GM23248 (cell line): ENCODE data around the gene RPH3AL. TPM values are rescaled to one million over a fixed set of nuclear protein-coding genes. Genes with fewer than 3 reads are reported as not detected.

ENCODE experiments used
- DNase-seq: peaks from one replicate; pipeline ENCODE4 v3.0.0-alpha.2; 2015
- H2AFZ ChIP-seq: fragments of 200-600 bp; sonication (generic); 2 replicates; pipeline ENCODE4 v1.6.1; 2016; ENCODE audit warnings: antibody characterized with exemption
- H3F3A ChIP-seq: fragments of 200-600 bp; sonication (generic); 2 replicates; pipeline ENCODE4 v1.6.1; 2016; ENCODE audit warnings: mild to moderate bottlenecking, antibody characterized with exemption, mixed run types; ENCODE audit not compliant: insufficient read depth
- H3K27ac ChIP-seq: fragments of 200-600 bp; sonication (generic); 2 replicates; pipeline ENCODE4 v1.5.1; 2016; ENCODE audit warnings: mild to moderate bottlenecking
- H3K27me3 ChIP-seq: fragments of 200-600 bp; sonication (generic); replicated peaks from 2 replicates; pipeline ENCODE4 v1.6.1; 2016; ENCODE audit warnings: mild to moderate bottlenecking; ENCODE audit not compliant: insufficient read depth
- H3K36me3 ChIP-seq: fragments of 200-600 bp; sonication (generic); 2 replicates; pipeline ENCODE4 v1.6.1; 2016; ENCODE audit warnings: low read depth, mild to moderate bottlenecking
- H3K4me1 ChIP-seq: fragments of 200-600 bp; sonication (generic); 2 replicates; pipeline ENCODE4 v1.6.1; 2016; ENCODE audit warnings: mild to moderate bottlenecking; ENCODE audit not compliant: insufficient read depth
- H3K4me2 ChIP-seq: fragments of 200-600 bp; sonication (generic); one replicate; pipeline ENCODE4 v1.6.1; 2016; ENCODE audit warnings: mild to moderate bottlenecking; ENCODE audit not compliant: unreplicated experiment
- H3K4me3 ChIP-seq: fragments of 200-600 bp; sonication (generic); 2 replicates; pipeline ENCODE4 v1.5.1; 2016; ENCODE audit warnings: mild to moderate bottlenecking
- H3K79me2 ChIP-seq: fragments of 200-600 bp; sonication (generic); 2 replicates; pipeline ENCODE4 v1.6.1; 2016; ENCODE audit warnings: mild to moderate bottlenecking; ENCODE audit not compliant: insufficient read depth
- H3K9ac ChIP-seq: fragments of 200-600 bp; sonication (generic); 2 replicates; pipeline ENCODE4 v1.6.1; 2016; ENCODE audit warnings: mild to moderate bottlenecking
- H3K9me2 ChIP-seq: fragments of 200-600 bp; sonication (generic); 2 replicates; pipeline ENCODE4 v1.6.1; 2016; ENCODE audit warnings: mixed run types, mild to moderate bottlenecking, moderate library complexity; ENCODE audit not compliant: insufficient read depth
- H3K9me3 ChIP-seq: fragments of 200-600 bp; sonication (generic); one replicate; pipeline ENCODE4 v1.6.1; 2017; ENCODE audit warnings: low read depth
- H4K20me1 ChIP-seq: fragments of 200-600 bp; sonication (generic); 2 replicates; pipeline ENCODE4 v1.6.0; 2016; ENCODE audit not compliant: insufficient read depth
- EZH2 ChIP-seq: fragments of 200-600 bp; sonication (generic); IDR thresholded peaks from 2 replicates; pipeline ENCODE4 v1.6.1; 2018; ENCODE audit warnings: antibody characterized with exemption, mild to moderate bottlenecking; ENCODE audit not compliant: insufficient read depth, poor library complexity, severe bottlenecking
- EZH2phosphoT487 ChIP-seq: fragments of 200-600 bp; sonication (generic); IDR thresholded peaks from 2 replicates; pipeline ENCODE4 v1.6.1; 2018; ENCODE audit warnings: antibody characterized with exemption, moderate library complexity, mild to moderate bottlenecking, low read depth; ENCODE audit not compliant: insufficient read depth
- WGBS, 2 experiments: methylation state at CpG; one replicate each; pipeline ENCODE4 v1.1.6; 2015 to 2017; ENCODE audit warnings: low lambda C conversion rate in 2 of 2, low coverage in 1 of 2; ENCODE audit errors: missing lambda C conversion rate in 2 of 2; 5-methylcytosine and 5-hydroxymethylcytosine counted together
- in situ Hi-C: fragments of 300-500 bp; cut with MboI; formaldehyde crosslinking; loops from 2 replicates; pipeline ENCODE4 v1.15.0; 2020
- polyA plus RNA-seq: library from polyadenylated mRNA; unstranded; fragments of >200 nt; fragmentation: Nextera tagmentation; extraction: Ambion mirVana; gene quantifications from 2 replicates; pipeline ENCODE4 v1.2.1, GENCODE V29; 2016
- total RNA-seq: library from RNA; depleted of rRNA; stranded (reverse); fragments of >200 nt; shearing (Covaris generic); gene quantifications from 2 replicates; pipeline ENCODE4 v1.2.3, GENCODE V29; 2014

RPH3AL gene
- total and polyA plus RNA-seq, 2 experiments from 2014 or later: 2.7 to 5.2 TPM

GRCh38 chr17:263271-263670 lies 89.3 kb downstream of the RPH3AL start:
- Histone ChIP-seq H3K36me3 (no peaks in the 10 kb centered on the region), H3K9me2 (no peaks in the 10 kb centered on the region), H3F3A (no peaks in the 10 kb centered on the region; the same call in 1 of the 2 replicates), H3K4me1 (peaks cover 5% of the 10 kb centered on the region; the same call in 1 of the 2 replicates), H2AFZ (no peak overlapping the region), H3K4me3 (no peak overlapping the region), H3K79me2 (no peaks in the 10 kb centered on the region), H3K27ac (no peak overlapping the region), H3K27me3 (no peaks in the 10 kb centered on the region), H4K20me1 (no peaks in the 10 kb centered on the region), H3K9me3 (no peaks in the 10 kb centered on the region), H3K4me2 (no peak overlapping the region), H3K9ac (no peak overlapping the region)
- in situ Hi-C loops: no loop called here
- WGBS, 2 experiments: 94% methylated on average over 18 of the region's 18 CpGs
- TF ChIP-seq EZH2phosphoT487: no peak
- TF ChIP-seq EZH2: no peak
- DNase-seq: no peak

DNA sequence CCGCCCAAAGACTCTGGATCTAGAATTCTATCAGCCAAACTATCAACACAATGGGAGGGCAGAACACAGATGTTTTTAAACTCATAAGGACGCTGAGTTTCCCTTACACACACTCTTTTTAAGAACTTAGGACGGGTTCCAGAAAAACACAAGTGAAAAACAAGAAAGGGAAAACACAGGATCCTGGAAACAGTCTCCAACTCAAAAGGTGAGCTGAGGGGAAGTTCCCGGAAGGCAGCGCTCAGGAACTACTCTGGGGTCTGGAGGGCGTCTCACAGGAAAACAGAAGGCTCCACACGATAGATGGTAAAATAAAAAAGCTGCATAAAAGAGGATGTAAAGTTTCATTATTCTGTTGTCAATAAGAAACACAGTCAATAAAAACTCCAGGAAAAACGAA lies 91.0 kb downstream of the RPH3AL start:
- in situ Hi-C loops: no loop called here
- WGBS, 2 experiments: 62 to 64% methylated on average over 8 of the region's 8 CpGs

GRCh38 chr17:260944-261343 lies 91.7 kb downstream of the RPH3AL start:
- Histone ChIP-seq H4K20me1 (no peaks in the 10 kb centered on the region), H3K9ac (no peak overlapping the region), H3K9me3 (no peaks in the 10 kb centered on the region), H3K27me3 (no peaks in the 10 kb centered on the region), H3K79me2 (no peaks in the 10 kb centered on the region), H3K9me2 (no peaks in the 10 kb centered on the region), H3F3A (no peaks in the 10 kb centered on the region), H3K36me3 (no peaks in the 10 kb centered on the region), H3K4me3 (no peak overlapping the region), H3K4me1 (no peaks in the 10 kb centered on the region), H2AFZ (no peak overlapping the region), H3K27ac (no peak overlapping the region), H3K4me2 (no peak overlapping the region)
- 48 to 55% methylated on average over 4 of the region's 4 CpGs for WGBS, 2 experiments
- TF ChIP-seq EZH2 (no peak), EZH2phosphoT487 (no peak)
- DNase-seq: no peak
- in situ Hi-C loops: no loop called here

More for the DNA sequence above, 91.0 kb downstream of the RPH3AL start:
- H3K9ac ChIP-seq: no peak overlapping the region
- no peak for DNase-seq
- H3K79me2 ChIP-seq: no peaks in the 10 kb centered on the region
- no peaks in the 10 kb centered on the region for H3F3A ChIP-seq
- H3K9me3 ChIP-seq: no peaks in the 10 kb centered on the region
- H3K27ac ChIP-seq: no peak overlapping the region
- no peaks in the 10 kb centered on the region for H3K4me1 ChIP-seq
- TF ChIP-seq EZH2 (no peak), EZH2phosphoT487 (no peak)
- H3K36me3 ChIP-seq: no peaks in the 10 kb centered on the region
- H3K4me2 ChIP-seq: no peak overlapping the region
- no peaks in the 10 kb centered on the region for H3K9me2 ChIP-seq
- H2AFZ ChIP-seq: no peak overlapping the region
- H3K27me3 ChIP-seq: no peaks in the 10 kb centered on the region
- no peak overlapping the region for H3K4me3 ChIP-seq
- no peaks in the 10 kb centered on the region for H4K20me1 ChIP-seq

- no peak for DNase-seq
- H3K36me3 ChIP-seq: no peaks in the 10 kb centered on the region
- H3K27me3 ChIP-seq: no peaks in the 10 kb centered on the region
- no peaks in the 10 kb centered on the region for H4K20me1 ChIP-seq
- H3K4me1 ChIP-seq: no peaks in the 10 kb centered on the region
- no peaks in the 10 kb centered on the region for H3F3A ChIP-seq
- no peak overlapping the region for H3K4me2 ChIP-seq
- in situ Hi-C loops: no loop called here
- TF ChIP-seq EZH2phosphoT487: no peak
- no peak for TF ChIP-seq EZH2
- no peak overlapping the region for H3K9ac ChIP-seq
- H3K9me2 ChIP-seq: no peaks in the 10 kb centered on the region
- no peak overlapping the region for H2AFZ ChIP-seq
- no peak overlapping the region for H3K4me3 ChIP-seq
- WGBS, 2 experiments: 49 to 60% methylated on average over 14 to 15 of the region's 15 CpGs
- H3K27ac ChIP-seq: no peak overlapping the region
- H3K9me3 ChIP-seq: no peaks in the 10 kb centered on the region
- H3K79me2 ChIP-seq: no peaks in the 10 kb centered on the region
These were observed 92.4 kb downstream of the RPH3AL start for GRCh38 chr17:260031-260791.
